Inferior parietal cortex (tissue), 1 donor: ENCODE measurements around the gene RPLP1.

Experiments used
- DNase-seq: peaks from one replicate; pipeline ENCODE4 v3.0.0-alpha.2; 2016; ENCODE audit errors: extremely low spot score

Gene RPLP1

GRCh38 chr15:69496001-69496400, 43.4 kb downstream of the RPLP1 start:
- no peak for DNase-seq

GRCh38 chr15:69497076-69497475, 44.5 kb downstream of the RPLP1 start:
- DNase-seq: no peak

DNA sequence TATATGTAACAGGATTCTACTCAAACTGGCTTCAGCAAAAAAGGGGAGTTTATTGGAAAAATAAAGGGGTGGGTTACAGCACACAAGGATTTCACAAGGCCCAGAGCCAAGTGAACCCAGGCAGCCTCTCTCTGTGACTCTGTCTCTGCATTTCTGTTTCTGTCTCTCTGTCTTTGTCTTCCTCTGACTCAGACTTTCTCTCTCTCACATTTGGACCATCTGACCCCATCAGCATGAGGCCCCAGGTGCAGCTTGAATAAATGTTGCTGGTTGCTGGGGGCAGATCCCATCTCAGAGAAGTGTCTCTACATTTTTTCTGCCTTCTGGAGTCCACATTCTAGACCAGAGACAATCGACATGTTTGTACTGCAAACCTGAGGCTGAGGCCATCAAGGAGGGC, 45.0 kb downstream of the RPLP1 start:
- DNase-seq: no peak

DNA sequence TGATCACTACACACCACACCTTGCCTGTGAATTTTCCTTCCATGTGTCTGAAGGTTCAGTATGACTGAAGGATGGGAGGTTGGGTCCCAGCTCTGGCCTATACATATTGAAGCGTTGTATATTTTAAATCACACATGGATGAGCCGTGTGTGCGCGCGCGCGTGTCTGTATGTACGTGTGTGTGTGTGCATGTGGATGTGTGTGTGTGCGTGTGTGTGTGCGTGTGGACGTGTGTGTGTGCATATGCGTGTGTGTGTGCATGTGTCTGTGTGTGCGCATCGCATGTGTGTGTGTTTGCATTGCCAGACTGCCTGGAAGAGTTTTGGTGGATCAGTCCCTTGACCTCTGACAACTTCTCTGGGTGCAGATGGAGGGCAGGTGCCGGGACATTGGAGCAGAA, 45.7 kb downstream of the RPLP1 start:
- DNase-seq: no peak

DNA sequence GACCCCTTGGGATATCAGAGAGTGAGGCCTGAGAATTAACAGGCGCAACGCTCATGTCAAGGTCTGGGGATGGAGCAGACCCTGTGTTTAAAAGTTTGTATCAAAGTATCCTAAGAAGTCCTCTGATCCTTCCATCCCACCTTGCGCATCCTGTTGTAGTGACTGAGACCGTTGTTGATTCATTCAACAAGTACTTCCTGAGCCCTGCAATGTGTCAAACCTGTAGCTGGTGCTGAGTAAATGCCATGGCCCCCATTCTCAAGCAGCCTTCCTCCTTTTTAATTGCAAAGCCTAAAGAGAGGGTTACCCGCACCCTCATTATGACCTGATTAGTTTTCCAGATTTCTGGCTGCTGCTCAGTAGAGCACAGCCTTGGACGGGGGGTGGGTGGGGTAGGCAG, 46.4 kb downstream of the RPLP1 start:
- DNase-seq: no peak

GRCh38 chr15:69499521-69500211, 47.0 kb downstream of the RPLP1 start:
- DNase-seq: no peak

DNA sequence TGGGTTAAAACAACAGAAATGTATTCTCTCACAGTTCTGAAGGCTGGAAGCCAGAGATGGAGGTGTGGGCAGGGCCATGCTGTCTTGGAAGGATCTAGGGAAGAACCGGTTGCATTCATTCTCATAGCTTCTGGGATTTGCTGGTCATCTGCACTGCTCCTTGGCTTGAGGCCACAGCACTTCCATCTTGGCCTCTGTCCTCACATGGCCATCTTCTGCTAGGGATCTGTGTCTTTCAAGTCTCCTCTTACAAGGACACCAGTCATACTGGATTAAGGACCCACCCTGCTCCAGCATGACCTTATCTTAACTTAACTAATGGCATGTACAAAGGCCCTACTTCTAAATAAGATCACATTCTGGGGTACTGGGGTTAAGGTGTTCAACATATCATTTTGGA, 47.7 kb downstream of the RPLP1 start:
- no peak for DNase-seq

DNA sequence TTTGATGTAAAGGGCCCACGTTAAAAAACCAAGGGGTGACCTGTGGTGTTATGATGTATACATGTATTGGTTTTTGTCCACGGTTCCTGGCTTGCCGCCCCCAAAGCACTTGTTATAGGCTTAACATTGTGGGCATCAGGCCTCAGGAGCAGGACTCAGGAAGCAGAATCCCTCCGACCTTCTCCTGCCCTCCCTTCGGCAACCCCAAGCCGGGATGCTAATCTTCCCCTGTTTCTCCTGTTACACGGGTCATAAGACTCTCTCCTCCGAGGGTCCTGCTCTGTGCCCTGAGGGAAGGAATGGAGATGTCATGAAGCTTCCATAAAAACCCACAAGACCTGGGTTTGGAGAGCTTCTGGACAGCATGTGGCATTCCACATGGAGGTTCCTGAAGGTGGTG, 48.8 kb downstream of the RPLP1 start:
- no peak for DNase-seq

GRCh38 chr15:69502470-69503045, 49.9 kb downstream of the RPLP1 start:
- DNase-seq: no peak

DNA sequence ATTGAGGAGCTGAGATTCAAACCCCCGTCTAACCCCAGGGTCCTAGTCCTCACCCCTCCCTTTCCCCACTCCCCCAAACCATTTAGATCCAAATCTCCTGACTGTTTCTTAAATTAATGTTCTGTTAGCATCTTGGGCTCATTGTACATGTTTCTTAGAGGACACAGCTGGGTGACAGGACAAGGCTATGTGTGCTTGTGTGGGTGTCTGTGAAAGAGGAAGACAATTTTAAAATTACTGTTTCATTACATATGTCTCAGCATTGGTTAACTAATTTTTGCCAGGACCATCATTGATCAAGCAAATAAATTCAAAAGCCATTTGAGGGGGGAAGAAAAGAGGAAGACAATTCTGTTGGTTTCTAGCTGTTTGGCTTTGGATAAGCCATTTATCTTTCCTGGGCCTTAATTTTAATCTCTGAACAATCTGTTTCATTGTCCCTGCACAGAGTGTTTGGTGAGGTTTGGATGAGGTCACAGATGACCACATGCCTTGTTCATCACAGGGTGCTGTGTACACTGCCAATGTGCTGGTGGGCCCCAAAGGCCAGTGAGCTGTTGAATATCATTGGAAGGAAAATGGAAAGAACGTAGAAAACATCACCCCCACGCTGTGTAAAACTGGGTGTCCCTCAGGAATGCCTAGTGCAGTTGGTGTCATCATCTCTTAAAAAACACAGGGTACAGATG, 51.9 kb downstream of the RPLP1 start:
- DNase-seq: no peak
